Activated CD8-positive, alpha-beta memory T cell treated with anti-CD3 and anti-CD28 coated beads for 4 hours (primary cell): ENCODE data around the gene TP53TG5.

Source experiments
- DNase-seq, 2 donors: peaks; one replicate each; pipeline ENCODE4 v3.0.0-alpha.2; 2020; ENCODE audit warnings: low read depth in 2 of 2

Gene TP53TG5

GRCh38 chr20:45325371-45325770 lies 52.8 kb downstream of the TP53TG5 start:
- no peak for DNase-seq

DNA sequence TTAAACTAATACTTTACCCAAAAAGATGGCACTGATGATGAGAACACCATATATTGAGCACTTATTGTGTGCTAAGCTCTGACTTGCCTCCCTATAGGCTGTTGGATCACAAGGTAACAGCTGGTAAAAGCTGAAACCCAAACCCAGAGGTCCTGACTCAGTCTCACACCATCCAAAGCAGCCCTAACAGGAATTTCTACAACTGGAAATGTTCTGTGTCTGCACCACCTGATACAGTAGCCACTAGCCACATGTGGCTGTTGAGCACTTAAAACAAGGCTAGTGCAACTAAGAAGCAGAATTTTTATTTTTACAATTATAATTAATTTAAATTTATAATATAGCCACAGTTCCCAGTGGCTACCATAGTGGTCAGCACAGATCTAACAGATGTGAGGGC lies 54.4 kb downstream of the TP53TG5 start:
- no peak for DNase-seq

DNA sequence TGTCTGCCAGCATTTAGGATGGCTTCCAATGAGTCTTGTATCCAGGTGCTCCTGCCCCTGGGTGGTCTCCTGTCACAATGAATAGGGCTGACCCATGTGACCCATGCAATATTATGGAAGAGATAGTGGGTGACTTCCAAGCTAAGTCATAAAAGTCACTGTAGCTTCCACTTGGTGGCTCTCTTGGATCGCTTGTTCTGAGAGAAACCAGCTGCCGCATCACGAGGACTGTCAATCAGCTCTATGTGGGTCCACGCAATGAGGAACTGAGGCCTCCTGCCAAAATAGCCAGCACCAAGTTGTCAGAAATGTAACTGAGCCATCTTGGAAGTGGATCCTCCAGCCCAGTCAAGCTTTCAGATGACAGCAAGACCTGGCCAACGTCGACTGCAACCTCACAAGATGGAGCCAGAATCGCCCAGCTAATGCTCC lies 55.2 kb downstream of the TP53TG5 start:
- DNase-seq: no peak
